NCI-H2196 treated with DMSO at 0.1 percent for 48 hours (cell line): Measurements from ENCODE around the gene SMURF1.
"Not testable (repeated sequence)": the region's sequence is repeated elsewhere in the genome, so short reads cannot be mapped to it uniquely, and the experiment has no call there.

Experiments
- DNase-seq: peaks from one replicate; lab custom pipeline; 2025; ENCODE audit not compliant: unreplicated experiment; lab: John Stamatoyannopoulos, UW

The SMURF1 gene

DNA sequence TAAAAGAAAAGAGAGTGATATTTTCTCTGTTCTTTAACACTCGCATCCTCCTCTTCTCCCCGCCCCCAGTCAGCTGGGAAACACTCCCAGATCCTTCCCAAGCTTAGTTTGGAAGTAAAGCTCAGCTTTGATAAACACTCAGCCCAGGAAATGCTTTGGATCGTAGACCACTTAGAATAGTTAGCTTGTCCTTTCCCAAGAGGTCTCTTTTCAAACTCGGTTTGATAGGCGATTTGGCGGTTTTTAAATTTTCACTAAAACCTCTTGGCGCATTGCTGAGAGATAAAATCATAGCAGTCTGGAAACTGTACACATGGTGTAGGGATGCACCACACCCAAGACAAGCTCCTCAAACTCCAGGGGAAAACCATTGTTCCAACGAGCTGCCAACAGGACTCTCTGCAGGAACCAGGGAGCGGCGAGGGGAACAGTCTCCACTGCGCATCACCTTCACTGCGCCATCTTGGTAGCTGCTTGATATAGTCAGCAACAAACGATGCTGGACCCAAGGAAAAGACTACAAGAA, 22.3 kb downstream of the SMURF1 start:
- DNase-seq: no peak

DNA sequence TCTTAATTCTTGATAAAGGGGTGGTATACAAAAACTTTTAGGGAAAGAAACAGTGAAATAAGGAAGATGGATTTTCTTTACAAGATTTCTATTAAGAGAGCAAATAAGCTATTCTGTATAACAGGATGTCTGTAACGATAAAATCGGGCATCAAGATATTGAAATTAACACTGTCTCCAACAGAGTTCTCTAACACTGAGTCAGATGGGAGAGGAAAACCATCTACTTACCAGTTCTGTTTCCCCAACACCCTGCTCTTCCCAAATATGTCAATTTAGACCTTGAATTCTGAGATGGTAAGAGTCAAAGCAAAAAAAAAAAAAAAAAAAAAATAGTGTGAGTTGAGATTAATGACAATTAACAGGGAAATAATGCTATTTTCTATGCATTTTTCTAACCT, 23.0 kb downstream of the SMURF1 start:
- no peak for DNase-seq

DNA sequence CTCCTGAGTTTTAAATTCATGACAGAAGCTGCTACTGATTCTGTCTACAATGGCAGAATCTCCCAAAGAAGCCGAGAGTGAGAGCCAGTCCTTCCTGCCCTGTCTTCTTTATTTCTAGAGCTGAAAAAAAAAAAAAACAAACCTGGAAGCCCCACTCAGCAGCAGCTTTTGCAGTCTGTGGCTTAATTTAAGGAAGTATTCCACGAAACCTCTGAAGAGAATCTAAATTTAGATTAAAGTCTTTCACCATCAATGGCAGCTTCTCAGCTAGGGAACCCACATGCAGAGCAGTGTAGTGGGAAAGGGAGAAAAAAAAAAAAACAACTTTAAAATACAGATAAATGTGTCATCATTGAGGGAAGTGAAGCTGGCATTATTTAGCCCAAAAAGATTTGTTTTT, 23.4 kb downstream of the SMURF1 start:
- DNase-seq: no peak

DNA sequence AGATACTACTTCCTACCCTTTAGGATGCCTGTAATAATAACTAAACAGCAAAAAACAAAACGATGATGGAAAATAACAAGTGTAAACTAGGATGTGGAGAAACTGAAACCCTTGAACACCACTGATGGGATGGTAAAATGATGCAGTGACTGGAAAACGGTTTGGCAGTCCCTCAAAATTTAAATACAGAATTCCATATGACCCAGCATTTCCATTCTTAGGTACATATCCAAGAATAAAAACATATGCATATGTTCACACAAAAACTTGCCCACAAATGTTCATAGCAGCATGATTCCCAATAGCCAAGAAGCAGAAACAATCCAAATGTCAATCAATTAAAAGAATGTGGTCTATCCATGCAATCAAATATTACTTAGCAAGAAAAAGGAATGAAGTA, 25.8 kb downstream of the SMURF1 start:
- DNase-seq: no peak

- DNase-seq: no peak
Measured at GRCh38 chr7:99116144-99116543, 27.8 kb downstream of the SMURF1 start.

- DNase-seq: no peak
Measured at GRCh38 chr7:99115379-99115778, 28.5 kb downstream of the SMURF1 start.

DNA sequence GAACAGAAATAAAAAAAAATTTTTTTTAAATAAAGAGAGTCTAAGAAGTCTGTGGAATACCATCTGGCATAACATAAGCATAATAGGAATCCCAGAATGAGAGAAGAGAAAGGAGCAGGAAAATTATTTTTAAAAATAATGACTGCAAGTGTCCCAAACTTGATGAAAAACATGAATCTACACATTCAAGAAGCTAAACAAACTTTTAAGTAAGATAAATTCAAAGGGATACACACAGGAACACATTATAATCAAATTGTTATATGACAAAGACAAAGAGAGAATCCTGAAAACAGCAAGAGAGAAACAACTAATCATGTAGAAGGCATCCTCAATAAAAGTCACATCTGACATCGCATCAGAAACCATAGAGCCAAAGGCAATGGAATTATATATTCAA, 30.9 kb downstream of the SMURF1 start:
- no peak for DNase-seq

DNA sequence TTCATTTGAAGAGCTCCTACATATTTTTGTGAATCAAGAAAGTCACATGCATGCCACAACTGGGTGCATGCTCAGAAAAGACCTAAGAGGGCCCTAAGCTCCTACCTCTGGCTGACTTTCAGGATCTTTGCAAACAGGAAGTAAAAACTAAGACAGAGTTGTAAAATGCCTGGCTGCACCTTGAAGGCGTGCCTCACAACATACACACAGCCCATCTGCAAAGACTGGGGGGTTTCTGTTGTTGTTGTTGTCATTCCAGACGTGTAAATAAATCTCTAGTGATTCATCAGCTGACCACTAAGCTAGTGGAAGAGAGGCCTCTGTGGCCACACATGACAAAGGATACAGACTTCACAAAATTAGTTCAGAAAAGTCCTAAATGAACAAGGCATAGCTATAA, 31.8 kb downstream of the SMURF1 start:
- no peak for DNase-seq

DNA sequence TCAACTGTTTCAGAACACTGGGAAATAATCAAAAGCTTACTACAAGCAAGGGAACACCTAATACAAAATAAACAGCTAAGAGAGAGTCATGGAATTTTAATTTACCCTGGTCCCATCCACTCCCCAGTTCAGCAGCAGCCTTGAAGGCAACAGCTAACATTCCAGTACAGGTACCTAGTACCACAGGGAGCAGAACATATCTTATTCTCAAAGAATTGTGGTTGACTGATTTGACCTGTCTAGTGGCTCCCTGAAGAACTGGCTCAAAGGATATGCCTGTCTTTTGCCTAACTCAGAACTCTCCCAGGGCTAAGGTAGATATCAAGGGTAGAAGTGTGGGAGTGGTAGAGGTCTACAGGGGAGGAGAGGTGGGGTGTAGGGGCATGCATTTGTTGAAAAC, 32.3 kb downstream of the SMURF1 start:
- no peak for DNase-seq

DNA sequence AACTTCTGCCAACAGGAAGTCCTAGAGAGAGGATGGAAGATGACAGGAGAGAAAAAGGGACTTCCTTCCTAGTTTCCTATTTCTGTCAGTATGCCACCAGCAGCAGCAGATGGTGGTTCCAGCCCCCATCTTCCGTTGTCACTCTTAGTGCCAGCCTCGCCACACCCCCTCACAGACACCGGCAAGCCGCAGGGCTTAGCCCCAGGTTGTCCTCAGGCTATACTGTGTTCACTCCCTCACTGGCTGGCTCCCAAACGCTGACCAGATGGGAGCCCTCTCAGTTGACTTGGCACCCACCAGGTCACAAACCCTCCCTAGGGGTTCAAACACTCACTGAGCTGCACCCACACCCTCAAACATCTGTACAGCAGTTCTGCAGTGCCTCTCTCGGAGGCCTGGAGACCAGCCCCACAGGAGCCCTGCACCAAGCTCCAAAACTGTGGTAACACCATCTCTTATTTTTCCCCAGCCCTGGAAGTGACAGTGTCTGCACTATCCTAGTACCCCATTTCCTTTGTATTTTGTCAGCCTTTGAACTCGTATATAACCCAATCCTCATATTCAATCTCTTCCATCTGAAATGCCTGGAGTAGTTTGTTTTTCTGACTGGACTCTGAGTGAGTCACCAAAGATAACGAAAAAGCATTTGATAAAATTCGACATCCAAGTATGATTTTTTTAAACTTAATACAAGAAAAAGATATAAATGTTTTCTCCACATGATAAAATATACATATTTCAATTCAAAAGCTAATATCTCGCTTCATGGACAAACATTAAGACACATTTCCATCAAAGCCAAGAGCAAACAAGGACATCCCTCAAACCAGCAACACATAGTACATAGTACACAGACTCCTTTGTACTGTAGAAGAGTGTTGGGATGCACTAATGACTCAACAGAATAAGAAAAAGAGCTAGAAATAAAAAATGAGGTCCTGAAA, 34.5 kb downstream of the SMURF1 start:
- no peak for DNase-seq

GRCh38 chr7:99108613-99109012, 35.3 kb downstream of the SMURF1 start:
- DNase-seq: no peak

GRCh38 chr7:99106821-99107241, 37.1 kb downstream of the SMURF1 start:
- DNase-seq: no peak

DNA sequence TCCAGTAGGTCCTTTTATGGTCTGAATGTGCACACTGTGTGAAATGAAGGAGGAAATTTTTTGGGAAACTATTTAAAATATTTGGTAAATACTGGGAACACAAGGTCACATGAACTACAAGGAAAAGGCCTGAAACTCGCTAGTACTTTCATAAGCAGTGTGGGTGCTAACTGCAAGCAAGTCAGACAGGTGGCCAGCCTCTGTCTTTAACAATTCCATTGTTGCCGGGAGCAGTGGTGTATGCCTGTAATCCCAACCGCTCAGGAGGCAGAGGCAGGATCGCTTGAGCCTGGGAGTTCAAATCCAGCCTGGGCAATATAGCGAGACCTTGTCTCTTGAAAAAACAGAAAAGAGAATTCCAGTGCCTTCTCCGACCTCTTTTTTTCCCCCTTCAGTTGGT, 37.5 kb downstream of the SMURF1 start:
- DNase-seq: no peak

DNA sequence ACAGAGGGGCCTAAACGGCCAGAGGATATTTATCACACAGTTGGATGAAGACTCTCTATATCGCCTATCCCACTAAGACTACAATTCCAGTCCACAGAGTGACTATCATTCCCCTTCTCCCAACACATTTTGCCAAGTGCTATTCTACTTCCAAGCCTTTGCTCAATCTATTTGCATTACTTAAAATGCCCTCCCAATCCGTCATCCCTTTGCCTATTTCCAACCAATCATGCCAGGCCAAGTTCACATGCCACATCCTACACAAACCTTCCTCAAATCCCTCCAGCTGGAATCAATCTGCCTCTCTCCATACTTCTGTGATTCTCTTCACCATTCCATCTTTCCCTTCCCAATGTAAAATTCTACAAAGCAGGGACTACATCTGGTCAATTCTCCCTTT, 38.2 kb downstream of the SMURF1 start:
- DNase-seq: no peak

DNA sequence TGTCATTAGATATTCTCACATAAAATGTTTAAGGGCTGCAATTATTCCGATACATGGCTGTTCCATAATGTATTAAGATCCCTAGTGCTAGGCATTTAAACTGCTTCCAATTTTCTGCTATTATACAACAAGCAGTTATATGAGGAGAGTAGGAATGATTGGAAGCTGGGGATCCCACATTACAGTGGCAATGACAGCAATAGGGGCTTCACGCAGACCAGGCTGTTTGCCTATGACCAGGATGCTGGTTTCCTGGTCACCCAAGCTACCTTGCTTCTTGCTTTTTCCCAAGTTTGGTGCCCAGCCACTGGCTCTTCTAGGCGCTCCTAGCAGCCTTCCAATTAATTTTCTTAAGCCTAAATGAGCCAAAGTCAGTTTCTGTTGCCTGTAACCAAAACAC, 39.3 kb downstream of the SMURF1 start:
- no peak for DNase-seq

DNA sequence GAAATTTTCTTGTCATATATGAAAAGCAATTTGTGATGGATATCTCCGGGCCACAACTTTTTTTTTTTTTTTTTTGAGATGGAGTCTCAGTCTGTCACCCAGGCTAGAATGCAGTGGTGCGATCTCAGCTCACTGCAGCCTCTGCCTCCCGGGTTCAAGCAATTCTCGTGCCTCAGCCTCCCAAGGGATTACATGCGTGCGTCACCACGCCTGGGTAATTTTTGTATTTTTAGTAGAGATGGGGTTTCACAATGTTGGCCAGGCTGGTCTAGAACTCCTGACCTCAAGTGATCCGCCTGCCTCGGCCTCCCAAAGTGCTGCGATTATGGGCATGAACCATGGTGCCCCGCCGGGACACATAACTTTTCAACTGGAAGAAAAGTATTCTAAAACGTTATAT, 40.1 kb downstream of the SMURF1 start:
- not testable (repeated sequence) for DNase-seq

DNA sequence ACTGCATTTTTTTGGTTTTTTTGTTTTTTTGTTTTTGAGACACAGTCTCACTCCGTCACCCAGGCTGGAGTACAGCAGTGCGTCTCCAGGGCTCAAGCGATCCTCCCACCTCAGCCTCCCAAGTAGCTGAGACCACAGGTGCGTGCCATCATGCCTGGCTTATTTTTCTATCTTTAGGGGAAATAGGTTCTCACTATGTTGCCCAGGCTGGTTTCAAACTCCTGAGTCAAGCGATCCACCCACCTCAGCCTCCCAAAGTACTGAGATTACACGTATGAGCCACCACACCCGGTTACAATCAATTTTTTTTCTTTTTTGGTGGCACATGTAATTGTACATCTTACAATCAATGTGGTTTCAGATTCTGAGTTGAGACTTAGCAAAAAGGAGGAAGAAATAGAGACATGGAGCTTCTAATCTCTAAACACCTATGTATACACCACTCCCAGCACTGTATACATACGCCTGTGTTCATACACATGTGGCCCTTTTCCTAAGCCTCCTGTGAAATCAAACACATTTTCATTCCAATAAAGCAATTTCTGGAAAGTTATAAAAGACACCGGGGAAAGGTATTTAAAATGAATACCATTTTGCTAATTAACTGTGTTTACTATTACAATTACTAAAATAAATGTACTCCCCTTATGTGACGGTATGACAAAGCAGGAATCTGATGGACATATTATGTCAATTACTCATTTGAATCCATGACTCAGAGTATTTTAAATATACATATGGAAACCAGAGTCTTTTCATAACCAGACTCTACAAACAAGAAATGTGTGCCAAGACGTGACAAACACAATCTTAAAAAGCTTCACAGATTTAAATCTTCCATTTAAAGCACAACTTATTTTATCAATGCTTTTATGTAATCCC, 40.9 kb downstream of the SMURF1 start:
- no peak for DNase-seq

DNA sequence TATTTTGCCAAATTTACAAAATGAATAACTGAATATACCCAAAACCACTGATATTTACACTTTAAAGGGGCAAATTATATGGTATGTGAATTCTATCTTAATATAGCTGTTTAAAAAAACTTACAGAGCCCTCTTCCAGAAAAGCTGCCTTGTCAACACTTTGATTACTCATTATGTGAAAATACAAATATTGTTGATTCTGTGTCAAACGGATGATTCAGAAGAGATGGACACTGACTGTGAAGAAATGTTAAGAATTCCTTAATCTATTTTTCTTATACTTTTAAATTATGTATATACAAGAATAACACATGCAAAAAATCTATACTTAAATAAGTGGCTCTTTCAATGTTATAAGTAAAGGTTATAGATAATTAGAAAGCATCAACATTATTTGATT, 41.5 kb downstream of the SMURF1 start:
- no peak for DNase-seq

GRCh38 chr7:99101516-99101915, 42.4 kb downstream of the SMURF1 start:
- not testable (repeated sequence) for DNase-seq

DNA sequence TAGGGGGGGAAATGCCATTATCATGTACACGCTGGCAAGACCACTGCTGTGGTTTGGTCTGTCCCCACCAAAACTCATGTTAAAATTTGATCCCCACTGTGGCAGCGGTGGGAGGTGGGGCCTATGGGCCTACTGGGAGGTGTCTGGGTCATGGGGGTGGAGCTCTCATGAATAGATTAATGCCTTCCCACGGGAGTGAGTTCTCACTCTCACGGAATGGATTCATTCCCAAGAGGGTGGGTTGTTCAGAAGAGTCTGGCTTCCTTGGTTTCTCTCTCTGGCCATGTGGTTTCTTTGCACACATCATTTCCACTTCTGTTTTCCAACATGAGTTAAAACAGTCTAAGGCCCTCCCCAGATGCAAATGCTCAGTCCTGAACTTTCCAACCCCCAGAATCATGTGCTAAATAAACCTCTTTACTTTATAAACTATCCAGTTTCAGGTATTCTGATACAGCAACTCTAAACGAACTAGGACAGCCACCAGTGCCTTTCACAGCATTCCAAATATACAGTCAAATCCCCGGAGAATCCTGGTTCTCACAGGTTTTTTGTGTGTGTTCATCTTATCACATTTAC, 44.3 kb downstream of the SMURF1 start:
- DNase-seq: no peak

DNA sequence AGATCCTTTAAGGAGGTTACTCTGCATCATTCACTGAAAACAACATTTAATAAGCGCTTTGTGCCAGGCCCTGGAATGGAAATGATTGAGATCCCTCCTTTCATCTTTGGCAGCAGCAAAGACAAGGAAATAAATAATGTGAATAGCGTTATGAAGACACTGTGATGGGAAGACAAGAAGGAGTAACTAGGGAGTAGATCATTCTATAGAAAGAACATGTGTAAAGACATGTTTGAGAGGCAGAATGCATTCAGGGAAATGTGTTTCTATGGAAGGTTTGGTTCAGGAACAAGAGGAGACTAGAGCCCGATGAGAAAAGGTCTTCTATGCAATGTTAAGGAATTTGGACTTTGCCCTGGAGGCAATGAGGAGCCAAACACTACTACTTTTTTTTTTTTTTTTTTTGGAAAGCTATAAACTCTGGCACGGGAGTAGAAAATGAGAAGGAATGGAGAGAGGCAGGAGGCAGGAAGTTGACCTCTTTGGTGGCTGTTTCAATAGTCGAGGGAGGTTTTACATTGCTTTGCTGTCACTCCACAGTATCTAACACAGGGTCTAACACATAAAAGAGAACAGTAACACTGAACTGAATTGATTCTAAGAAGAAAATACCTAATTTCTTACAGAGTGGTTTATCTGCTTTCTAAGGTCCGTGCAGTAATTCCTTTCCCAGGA, 44.9 kb downstream of the SMURF1 start:
- no peak for DNase-seq
